MM.1S (cell line): ENCODE measurements around the gene AGPAT3.

Experiments used
- DNase-seq: peaks from one replicate; pipeline ENCODE4 v3.0.0-alpha.2; 2015
- H2AFZ ChIP-seq: fragments of 300-600 bp; sonication (generic); 2 replicates; pipeline ENCODE4 v1.6.0; 2016; ENCODE audit warnings: antibody characterized with exemption, low read length
- H3F3A ChIP-seq: fragments of 300-600 bp; sonication (generic); 2 replicates; pipeline ENCODE4 v1.6.1; 2016; ENCODE audit warnings: mild to moderate bottlenecking, antibody characterized with exemption, low read length, moderate library complexity, mixed read lengths; ENCODE audit not compliant: insufficient read depth
- H3K27ac ChIP-seq: fragments of 300-600 bp; sonication (generic); 2 replicates; pipeline ENCODE4 v1.5.1; 2016; ENCODE audit warnings: mild to moderate bottlenecking, low read length
- H3K27me3 ChIP-seq: fragments of 300-600 bp; sonication (generic); replicated peaks from 2 replicates; pipeline ENCODE4 v1.6.0; 2016; ENCODE audit warnings: low read length; ENCODE audit not compliant: insufficient read depth
- H3K36me3 ChIP-seq: fragments of 300-600 bp; sonication (generic); replicated peaks from 2 replicates; pipeline ENCODE4 v1.6.1; 2016; ENCODE audit warnings: mild to moderate bottlenecking, low read length, mixed read lengths; ENCODE audit not compliant: insufficient read depth
- H3K4me1 ChIP-seq: fragments of 300-600 bp; sonication (generic); 2 replicates; pipeline ENCODE4 v1.6.1; 2016; ENCODE audit warnings: low read length, mixed read lengths
- H3K4me2 ChIP-seq: fragments of 300-600 bp; sonication (generic); 2 replicates; pipeline ENCODE4 v1.6.0; 2016; ENCODE audit warnings: low read depth, low read length
- H3K4me3 ChIP-seq: fragments of 300-600 bp; sonication (generic); 2 replicates; pipeline ENCODE4 v1.5.1; 2016; ENCODE audit warnings: low read length, mixed read lengths
- H3K79me2 ChIP-seq: fragments of 300-600 bp; sonication (generic); 2 replicates; pipeline ENCODE4 v1.6.1; 2016; ENCODE audit warnings: mixed run types, low read length, mixed read lengths
- H3K9ac ChIP-seq: fragments of 300-600 bp; sonication (generic); 2 replicates; pipeline ENCODE4 v1.6.1; 2016; ENCODE audit warnings: low read length, mixed read lengths
- H3K9me2 ChIP-seq: fragments of 300-600 bp; sonication (generic); replicated peaks from 2 replicates; pipeline ENCODE4 v1.6.1; 2016; ENCODE audit warnings: mild to moderate bottlenecking, low read length, mixed read lengths; ENCODE audit not compliant: insufficient read depth
- H3K9me3 ChIP-seq: fragments of 300-600 bp; sonication (generic); replicated peaks from 2 replicates; pipeline ENCODE4 v1.6.1; 2016; ENCODE audit warnings: mild to moderate bottlenecking, low read length, mixed read lengths; ENCODE audit not compliant: insufficient read depth
- H4K20me1 ChIP-seq: fragments of 300-600 bp; sonication (generic); 2 replicates; pipeline ENCODE4 v1.6.1; 2016; ENCODE audit warnings: mild to moderate bottlenecking, low read length, moderate library complexity, mixed read lengths; ENCODE audit not compliant: insufficient read depth
- CTCF ChIP-seq: fragments of 300-600 bp; sonication (generic); IDR thresholded peaks from 2 replicates; pipeline ENCODE4 v1.5.1; 2016; ENCODE audit warnings: antibody characterized with exemption, low read length, mixed read lengths
- EZH2 ChIP-seq: fragments of 300-600 bp; sonication (generic); optimal IDR thresholded peaks from 2 replicates; pipeline ENCODE3; 2017; ENCODE audit warnings: low read depth, mild to moderate bottlenecking, antibody characterized with exemption, low read length, mixed read lengths
- EZH2phosphoT487 ChIP-seq: fragments of 300-600 bp; sonication (generic); IDR thresholded peaks from 2 replicates; pipeline ENCODE4 v1.6.1; 2018; ENCODE audit warnings: antibody characterized with exemption, low read length

Gene AGPAT3

GRCh38 chr21:43872531-43873197, 7.6 kb downstream of the AGPAT3 start:
- no peaks in the 10 kb centered on the region for H4K20me1 ChIP-seq
- no peaks in the 10 kb centered on the region for H3K27me3 ChIP-seq
- H3K4me3 ChIP-seq, result no peak overlapping the region
- peaks cover 3% of the 10 kb centered on the region; the same call in 1 of the 2 replicates for H3K4me1 ChIP-seq
- no peaks in the 10 kb centered on the region for H3F3A ChIP-seq
- H3K9ac ChIP-seq, result no peak overlapping the region
- H2AFZ ChIP-seq, result no peak overlapping the region
- H3K9me2 ChIP-seq, result no peaks in the 10 kb centered on the region
- no peaks in the 10 kb centered on the region for H3K9me3 ChIP-seq
- H3K36me3 ChIP-seq, result no peaks in the 10 kb centered on the region; the same call in 1 of the 2 replicates
- TF ChIP-seq EZH2 (no peak), CTCF (no peak), EZH2phosphoT487 (no peak)
- H3K4me2 ChIP-seq, result no peak overlapping the region
- no peak overlapping the region for H3K27ac ChIP-seq
- peaks cover 100% of the 10 kb centered on the region for H3K79me2 ChIP-seq
- DNase-seq, result no peak

DNA sequence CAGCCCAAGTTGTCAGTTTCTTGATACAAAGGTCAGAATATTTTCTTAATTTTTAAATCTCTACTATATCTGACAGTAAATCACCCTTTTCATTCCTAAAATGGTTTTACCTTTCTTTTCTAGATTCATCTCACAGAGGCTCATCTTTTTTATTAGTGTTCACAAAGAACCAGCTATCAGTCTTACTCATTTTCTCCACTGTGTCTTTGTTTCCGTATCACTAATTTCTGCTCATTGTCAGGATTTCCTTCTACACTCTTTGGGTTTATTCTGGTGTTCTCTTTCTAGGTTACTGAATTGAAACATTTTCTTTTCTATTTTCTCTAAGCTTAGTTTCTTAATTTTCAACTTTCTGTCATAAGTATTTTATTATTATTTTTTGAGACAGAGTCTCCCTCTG, 8.7 kb downstream of the AGPAT3 start:
- Histone ChIP-seq H3K27me3 (no peaks in the 10 kb centered on the region), H4K20me1 (no peaks in the 10 kb centered on the region), H3K9ac (no peak overlapping the region)

GRCh38 chr21:43874085-43874805, 9.2 kb downstream of the AGPAT3 start:
- Histone ChIP-seq H3K9me3 (no peaks in the 10 kb centered on the region), H3K4me1 (no peaks in the 10 kb centered on the region), H3K9ac (no peak overlapping the region), H3K27ac (no peak overlapping the region), H3K79me2 (peaks cover 100% of the 10 kb centered on the region), H3F3A (no peaks in the 10 kb centered on the region), H2AFZ (no peak overlapping the region), H3K36me3 (no peaks in the 10 kb centered on the region), H4K20me1 (no peaks in the 10 kb centered on the region), H3K27me3 (no peaks in the 10 kb centered on the region), H3K4me2 (no peak overlapping the region), H3K9me2 (no peaks in the 10 kb centered on the region), H3K4me3 (no peak overlapping the region)
- DNase-seq, result no peak
- TF ChIP-seq EZH2 (no peak), CTCF (no peak)

More for the DNA sequence above, 8.7 kb downstream of the AGPAT3 start:
- Histone ChIP-seq H3F3A (no peaks in the 10 kb centered on the region), H3K4me3 (no peak overlapping the region), H3K9me2 (no peaks in the 10 kb centered on the region), H3K9me3 (no peaks in the 10 kb centered on the region), H2AFZ (no peak overlapping the region), H3K36me3 (no peaks in the 10 kb centered on the region), H3K4me1 (no peaks in the 10 kb centered on the region), H3K79me2 (peaks cover 100% of the 10 kb centered on the region), H3K27ac (no peak overlapping the region), H3K4me2 (no peak overlapping the region)
- DNase-seq, result no peak
- TF ChIP-seq CTCF, result no peak
